ENCODE measurements around the gene METTL23. TPM values are rescaled to one million over a fixed set of nuclear protein-coding genes. Genes with fewer than 3 reads are reported as not detected.

METTL23 gene
- total RNA-seq, 4 donors from 2014 or later, result 13.8 to 32.5 (median 21.6) TPM

DNA sequence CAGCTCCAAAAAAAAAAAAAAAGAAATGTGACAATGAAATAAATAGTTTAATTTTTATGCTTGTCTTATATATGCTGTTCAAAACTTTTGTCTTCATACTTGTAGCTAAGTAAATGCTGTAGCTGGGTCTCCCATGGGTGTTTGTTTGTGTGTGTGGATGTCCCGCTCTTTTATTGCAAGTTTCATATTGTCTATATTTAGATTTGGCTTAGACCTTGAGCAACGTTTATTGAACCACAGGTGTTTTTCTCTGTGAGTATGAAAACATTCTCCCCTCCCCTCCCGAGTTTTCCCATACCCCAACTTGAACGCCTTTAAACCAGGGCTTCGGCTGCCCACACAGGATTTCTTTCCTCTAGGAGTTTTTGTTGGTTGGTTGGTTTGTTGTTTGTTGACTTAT lies 56.5 kb downstream of the METTL23 start:
- H3K27me3 ChIP-seq, result no peaks in the 10 kb centered on the region
- H3K9me3 ChIP-seq, result no peaks in the 10 kb centered on the region
- H3K4me1 ChIP-seq, result no peaks in the 10 kb centered on the region
- DNase-seq, result no peak
- H3K27ac ChIP-seq, result no peak overlapping the region
- TF ChIP-seq, protein P1, sequence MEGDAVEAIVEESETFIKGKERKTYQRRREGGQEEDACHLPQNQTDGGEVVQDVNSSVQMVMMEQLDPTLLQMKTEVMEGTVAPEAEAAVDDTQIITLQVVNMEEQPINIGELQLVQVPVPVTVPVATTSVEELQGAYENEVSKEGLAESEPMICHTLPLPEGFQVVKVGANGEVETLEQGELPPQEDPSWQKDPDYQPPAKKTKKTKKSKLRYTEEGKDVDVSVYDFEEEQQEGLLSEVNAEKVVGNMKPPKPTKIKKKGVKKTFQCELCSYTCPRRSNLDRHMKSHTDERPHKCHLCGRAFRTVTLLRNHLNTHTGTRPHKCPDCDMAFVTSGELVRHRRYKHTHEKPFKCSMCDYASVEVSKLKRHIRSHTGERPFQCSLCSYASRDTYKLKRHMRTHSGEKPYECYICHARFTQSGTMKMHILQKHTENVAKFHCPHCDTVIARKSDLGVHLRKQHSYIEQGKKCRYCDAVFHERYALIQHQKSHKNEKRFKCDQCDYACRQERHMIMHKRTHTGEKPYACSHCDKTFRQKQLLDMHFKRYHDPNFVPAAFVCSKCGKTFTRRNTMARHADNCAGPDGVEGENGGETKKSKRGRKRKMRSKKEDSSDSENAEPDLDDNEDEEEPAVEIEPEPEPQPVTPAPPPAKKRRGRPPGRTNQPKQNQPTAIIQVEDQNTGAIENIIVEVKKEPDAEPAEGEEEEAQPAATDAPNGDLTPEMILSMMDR (IDR thresholded peaks at IDR 0.05), result no peak
- TF ChIP-seq POLR2A (IDR thresholded peaks at IDR 0.05), result no peak
- H3K36me3 ChIP-seq, result no peaks in the 10 kb centered on the region
- no peak overlapping the region for H3K4me3 ChIP-seq
- intact Hi-C loops (cut with DNase I; ENCODE audit: low total_unique reads), result no loop called here

MicroRNAs within 50 kb of the gene (microRNA counts, 767-probe panel; counts per million panel counts)
- microRNA hsa-miR-636, result 0 counts per million in 2 donors

Small RNA genes lying within 50 kb of the gene (microRNA-seq; reads per million reads assigned to microRNA genes)
- gene MIR636 (ENCODE audit: borderline microRNAs expressed, borderline replicate concordance), result not detected

Small RNA genes lying within 50 kb of the gene (small RNA-seq; reads per million reads assigned to genes)
- gene AC005837.3 (not detected), gene RF02271 (not detected), gene RNU6-97P (not detected), gene RNY4P36 (not detected)

Other genes with a start within 250 kb of the METTL23 start
- gene RHBDF2, start 225.4 kb upstream of the METTL23 start, total RNA-seq, result 10 to 100 TPM in 2 of 4 donors, 1 to 10 TPM in 2; 3.8 to 26.1 (median 8.4) TPM
- 10 to 100 TPM in 2 of 4 donors, 1 to 10 TPM in 2; 7.8 to 33.2 (median 19.8) TPM for gene CYGB, start 189.1 kb upstream of the METTL23 start, total RNA-seq
- gene PRCD, start 186.8 kb upstream of the METTL23 start, total RNA-seq, result 10 to 100 TPM in 1 of 4 donors, under 1 TPM in 2, not detected in 1; 0.26 to 13.4 (median 0.69) TPM
- gene ST6GALNAC2, start 141.0 kb upstream of the METTL23 start, total RNA-seq, result 1 to 10 TPM in 2 of 4 donors, under 1 TPM in 1, not detected in 1; 0.59 to 9.5 (median 5.3) TPM
- gene ST6GALNAC1, start 83.1 kb upstream of the METTL23 start, total RNA-seq, result 10 to 100 TPM in 1 of 4 donors, 1 to 10 TPM in 3; 1.5 to 11.8 (median 3.2) TPM
- 100 to 1,000 TPM; 174 to 250 (median 197) TPM for gene MXRA7, start 15.9 kb upstream of the METTL23 start, total RNA-seq
- 10 to 100 TPM in 3 of 4 donors, 1 to 10 TPM in 1; 5.9 to 40.8 (median 21.2) TPM for gene JMJD6, start 233 bp upstream of the METTL23 start, total RNA-seq
- 100 to 1,000 TPM; 127 to 753 (median 167) TPM for gene SRSF2, start 10.5 kb downstream of the METTL23 start, total RNA-seq
- 10 to 100 TPM; 32.0 to 69.2 (median 45.2) TPM for gene MFSD11, start 11.3 kb downstream of the METTL23 start, total RNA-seq
- gene MGAT5B, start 141.6 kb downstream of the METTL23 start, total RNA-seq, result 1 to 10 TPM in 2 of 4 donors, under 1 TPM in 1, not detected in 1; 0.59 to 3.3 (median 1.5) TPM